Neutrophil (primary cell): ENCODE results near the gene PAM16.

Source experiments
- H3K27ac ChIP-seq: fragments of 200-600 bp; sonication (generic); 2 replicates; pipeline ENCODE4 v1.5.1; 2016; ENCODE audit warnings: mild to moderate bottlenecking, moderate library complexity
- H3K27me3 ChIP-seq: fragments of 200-600 bp; sonication (generic); 2 replicates; pipeline ENCODE4 v1.6.0; 2016; ENCODE audit warnings: mild to moderate bottlenecking
- H3K36me3 ChIP-seq: fragments of 200-600 bp; sonication (generic); 2 replicates; pipeline ENCODE4 v1.5.1; 2017
- H3K4me1 ChIP-seq, 2 experiments: fragments of 200-600 bp in 1 of 2; sonication (generic) in 1 of 2; 1 replicate in 1 of 2; 2 replicates in 1 of 2; pipeline versions ENCODE4 v1.5.1 to v1.6.1; 2013 to 2016; ENCODE audit warnings: low read depth in 1 of 2, low read length in 1 of 2, mild to moderate bottlenecking in 1 of 2, moderate library complexity in 1 of 2; ENCODE audit not compliant: control insufficient read depth in 1 of 2, insufficient read depth in 1 of 2
- H3K4me3 ChIP-seq, 2 experiments: fragments of 200-600 bp in 1 of 2; sonication (generic) in 1 of 2; 1 replicate in 1 of 2; 2 replicates in 1 of 2; pipeline ENCODE4 v1.5.1; 2013 to 2016; ENCODE audit warnings: low read depth in 1 of 2, low read length in 1 of 2, mild to moderate bottlenecking in 1 of 2, moderate library complexity in 1 of 2
- H3K9me3 ChIP-seq: fragments of 200-600 bp; sonication (generic); 2 replicates; pipeline ENCODE4 v1.5.1; 2016
- TF ChIP-seq, protein P1 (sequence below): fragments of 200-600 bp; sonication (generic); IDR thresholded peaks from 2 replicates; pipeline ENCODE4 v1.5.1; 2016; ENCODE audit warnings: antibody characterized with exemption

PAM16 gene

DNA sequence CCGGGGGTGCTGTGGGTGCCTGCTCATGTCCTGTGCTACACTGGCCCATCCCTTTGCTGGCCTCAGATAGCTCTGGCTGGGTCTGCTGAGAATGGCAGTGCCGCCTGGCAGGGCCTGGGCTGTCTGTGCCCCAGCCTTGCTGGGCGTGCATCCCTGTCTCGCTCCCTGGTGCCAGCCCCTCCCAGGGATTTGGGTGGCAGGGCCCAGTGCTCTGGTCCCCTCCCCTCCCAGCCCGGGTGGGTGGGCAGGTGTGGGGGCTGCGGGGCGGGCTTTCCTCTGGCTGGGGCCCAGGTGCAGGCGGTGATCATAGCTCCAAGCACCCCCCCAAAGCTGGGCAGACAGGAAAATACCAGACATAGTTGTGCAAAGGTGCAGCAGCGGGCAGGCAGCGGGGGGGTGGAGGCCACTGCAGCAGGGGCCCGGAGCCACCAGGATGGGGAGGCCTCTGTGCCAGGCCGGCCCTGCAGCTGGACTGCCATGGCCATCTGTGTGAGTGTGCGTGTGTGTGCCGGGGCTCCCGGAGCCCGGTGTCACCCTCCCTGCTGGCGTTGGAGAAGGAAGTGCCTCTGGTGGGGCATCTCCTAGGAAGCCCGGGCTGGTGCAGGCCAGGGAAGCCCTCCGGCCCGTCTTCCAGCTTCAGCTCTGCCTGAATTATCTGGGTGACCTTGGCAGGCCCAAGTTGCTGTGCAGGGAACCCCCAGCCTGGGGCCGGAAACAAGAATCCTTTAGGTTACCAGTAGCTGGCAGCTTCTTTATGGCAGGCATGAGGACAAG is 27.9 kb downstream of the PAM16 start:
- TF ChIP-seq, protein P1, sequence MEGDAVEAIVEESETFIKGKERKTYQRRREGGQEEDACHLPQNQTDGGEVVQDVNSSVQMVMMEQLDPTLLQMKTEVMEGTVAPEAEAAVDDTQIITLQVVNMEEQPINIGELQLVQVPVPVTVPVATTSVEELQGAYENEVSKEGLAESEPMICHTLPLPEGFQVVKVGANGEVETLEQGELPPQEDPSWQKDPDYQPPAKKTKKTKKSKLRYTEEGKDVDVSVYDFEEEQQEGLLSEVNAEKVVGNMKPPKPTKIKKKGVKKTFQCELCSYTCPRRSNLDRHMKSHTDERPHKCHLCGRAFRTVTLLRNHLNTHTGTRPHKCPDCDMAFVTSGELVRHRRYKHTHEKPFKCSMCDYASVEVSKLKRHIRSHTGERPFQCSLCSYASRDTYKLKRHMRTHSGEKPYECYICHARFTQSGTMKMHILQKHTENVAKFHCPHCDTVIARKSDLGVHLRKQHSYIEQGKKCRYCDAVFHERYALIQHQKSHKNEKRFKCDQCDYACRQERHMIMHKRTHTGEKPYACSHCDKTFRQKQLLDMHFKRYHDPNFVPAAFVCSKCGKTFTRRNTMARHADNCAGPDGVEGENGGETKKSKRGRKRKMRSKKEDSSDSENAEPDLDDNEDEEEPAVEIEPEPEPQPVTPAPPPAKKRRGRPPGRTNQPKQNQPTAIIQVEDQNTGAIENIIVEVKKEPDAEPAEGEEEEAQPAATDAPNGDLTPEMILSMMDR: no peak
- Histone ChIP-seq H3K9me3 (no peaks in the 10 kb centered on the region), H3K4me1 (peaks cover 10 to 17% of the 10 kb centered on the region in 2 experiments), H3K4me3 (no peak overlapping the region), H3K27ac (no peak overlapping the region), H3K27me3 (peaks cover 50% of the 10 kb centered on the region), H3K36me3 (no peaks in the 10 kb centered on the region)

DNA sequence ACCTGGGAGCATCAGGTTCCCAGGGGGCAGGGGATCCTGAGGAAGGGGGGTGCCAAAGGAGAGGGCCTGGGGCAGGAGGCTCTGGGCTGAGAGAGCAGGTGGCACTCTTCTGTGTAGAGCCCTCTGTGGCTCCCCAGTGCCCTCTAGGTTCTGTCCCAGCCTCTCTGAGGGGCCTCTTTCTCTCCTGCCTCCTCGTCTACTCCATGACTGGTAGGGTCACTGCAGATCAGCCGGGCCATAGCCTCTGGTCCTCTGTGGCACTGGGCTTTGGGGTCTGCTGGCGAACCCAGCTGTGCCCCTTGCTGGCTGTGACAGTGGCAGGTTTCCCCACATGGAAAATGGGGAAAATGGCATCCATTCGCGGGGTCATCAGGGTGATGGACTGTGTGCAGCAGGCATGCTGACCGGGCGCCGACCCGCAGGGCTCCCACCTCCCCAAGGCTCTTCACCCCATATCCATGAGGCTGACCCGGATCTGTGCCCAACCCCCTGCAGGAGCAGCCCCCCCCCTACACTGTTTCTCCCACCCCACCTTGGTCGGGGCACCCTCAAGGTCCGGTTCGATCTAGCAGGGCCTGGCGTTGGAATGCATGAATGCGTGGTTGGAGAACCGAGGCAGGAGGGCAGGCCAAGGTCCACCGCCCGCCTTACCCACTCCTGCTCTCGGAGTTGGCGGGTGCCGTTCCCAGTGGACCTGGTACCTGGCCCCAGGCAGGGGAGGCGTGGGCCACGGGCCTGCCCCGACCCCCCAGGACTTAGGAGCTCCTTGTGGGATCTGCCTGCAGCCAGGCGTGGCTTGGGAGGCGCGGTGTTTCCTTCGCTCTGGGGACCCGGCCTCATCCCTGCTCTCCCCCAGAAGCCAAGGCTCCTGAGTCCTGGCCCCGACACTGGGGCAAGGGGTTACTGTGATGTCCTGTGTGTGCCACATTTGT is 28.7 kb downstream of the PAM16 start:
- Histone ChIP-seq H3K36me3 (no peaks in the 10 kb centered on the region), H3K9me3 (no peaks in the 10 kb centered on the region), H3K4me1 (peaks cover 5 to 8% of the 10 kb centered on the region in 2 experiments), H3K27ac (no peak overlapping the region), H3K4me3 (no peak overlapping the region), H3K27me3 (peaks cover 50% of the 10 kb centered on the region)
- TF ChIP-seq, protein P1: no peak

DNA sequence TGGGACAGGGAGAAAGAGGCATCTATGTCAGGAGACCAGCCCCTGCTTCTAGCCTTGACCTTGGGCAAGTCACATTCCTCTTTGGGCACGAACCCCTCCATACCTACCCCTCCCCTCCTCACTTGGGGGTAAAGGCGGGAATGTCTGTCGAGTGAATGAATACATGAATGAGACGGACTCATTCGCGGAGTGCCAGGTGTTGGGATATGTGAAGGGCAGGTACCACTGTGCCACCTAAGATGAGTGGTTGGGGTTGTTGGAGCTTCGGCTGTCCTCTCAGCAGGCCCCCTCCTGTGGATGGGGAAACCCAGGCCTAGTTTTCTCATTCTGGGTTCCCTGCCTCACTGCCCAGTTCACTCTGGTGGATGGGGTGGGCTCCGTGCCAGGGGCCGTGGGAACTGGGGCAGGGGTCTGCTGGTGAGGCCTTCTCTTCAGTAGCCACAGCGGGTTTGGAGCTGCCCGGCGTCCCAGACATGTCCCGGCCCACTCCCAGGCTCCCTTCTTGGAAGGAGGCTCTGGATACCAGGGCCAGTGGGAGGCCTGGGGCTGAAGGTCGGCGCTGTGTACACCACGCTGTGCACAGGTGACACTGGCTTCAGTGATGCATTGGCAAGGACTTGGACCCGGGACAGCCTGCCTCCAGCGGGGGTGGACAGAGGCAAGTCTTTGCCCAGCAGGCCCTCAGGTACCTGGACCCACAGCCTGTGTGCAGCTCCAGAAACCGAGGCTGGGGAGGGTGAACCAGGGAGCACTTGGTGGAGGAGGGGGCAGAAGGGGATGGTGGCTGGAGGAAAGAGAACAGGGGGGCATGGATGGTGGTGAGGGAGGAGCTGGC is 29.6 kb downstream of the PAM16 start:
- Histone ChIP-seq H3K27me3 (peaks cover 50% of the 10 kb centered on the region), H3K4me1 (peaks cover 8% of the 10 kb centered on the region in 2 experiments), H3K4me3 (no peak overlapping the region), H3K27ac (no peak overlapping the region), H3K36me3 (no peaks in the 10 kb centered on the region), H3K9me3 (no peaks in the 10 kb centered on the region)
- TF ChIP-seq, protein P1: no peak

- peaks cover 11 to 13% of the 10 kb centered on the region in 2 experiments for H3K4me1 ChIP-seq
- no peaks in the 10 kb centered on the region for H3K36me3 ChIP-seq
- TF ChIP-seq, protein P1: no peak
Measured at GRCh38 chr16:4320571-4321137, 30.5 kb downstream of the PAM16 start.

More at GRCh38 chr16:4320571-4321137, 30.5 kb downstream of the PAM16 start:
- Histone ChIP-seq H3K27me3 (peaks cover 53% of the 10 kb centered on the region), H3K9me3 (no peaks in the 10 kb centered on the region), H3K27ac (no peak overlapping the region), H3K4me3 (no peak overlapping the region)
